HFF-Myc (cell line): ENCODE results near the gene DEFB108B.
"Not testable (repeated sequence)": the region's sequence is repeated elsewhere in the genome, so short reads cannot be mapped to it uniquely, and the experiment has no call there.

ENCODE experiments used
- DNase-seq: peaks from one replicate; pipeline ENCODE4 v3.0.0-alpha.2; 2011; ENCODE audit warnings: low read depth; ENCODE audit errors: extremely low read depth
- H3K4me3 ChIP-seq: replicated peaks from 2 replicates; pipeline ENCODE4 v1.5.1; 2011; ENCODE audit warnings: low read depth, mild to moderate bottlenecking, control low read depth, low read length
- CTCF ChIP-seq: IDR thresholded peaks from 2 replicates; pipeline ENCODE4 v1.5.1; 2012; ENCODE audit warnings: mild to moderate bottlenecking, low read depth, low read length, control low read depth; ENCODE audit errors: missing control alignments

DEFB108B gene

GRCh38 chr11:71843858-71844257, 10.9 kb downstream of the DEFB108B start:
- H3K4me3 ChIP-seq: no peak overlapping the region
- DNase-seq: no peak
- no peak for TF ChIP-seq CTCF

DNA sequence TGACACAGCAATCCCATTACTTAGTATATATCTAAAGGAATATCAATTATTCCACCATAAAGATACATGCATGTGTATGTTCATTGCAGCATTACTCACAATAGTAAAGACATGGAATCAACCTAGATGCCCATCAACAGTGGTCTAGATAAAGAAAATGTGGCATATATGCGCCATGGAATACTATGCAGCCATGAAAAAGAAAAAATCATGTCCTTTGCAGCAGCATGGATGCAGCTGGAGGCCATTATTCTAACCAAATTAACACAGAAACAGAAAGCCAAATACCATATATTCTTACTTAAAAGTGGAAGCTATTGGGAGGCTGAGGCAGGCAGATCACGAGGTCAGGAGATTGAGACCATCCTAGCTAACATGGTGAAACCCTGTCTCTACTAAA, 20.9 kb downstream of the DEFB108B start:
- not testable (repeated sequence) for H3K4me3 ChIP-seq, DNase-seq

- not testable (repeated sequence) for DNase-seq, H3K4me3 ChIP-seq
Measured at GRCh38 chr11:71855880-71856279, 22.9 kb downstream of the DEFB108B start.

DNA sequence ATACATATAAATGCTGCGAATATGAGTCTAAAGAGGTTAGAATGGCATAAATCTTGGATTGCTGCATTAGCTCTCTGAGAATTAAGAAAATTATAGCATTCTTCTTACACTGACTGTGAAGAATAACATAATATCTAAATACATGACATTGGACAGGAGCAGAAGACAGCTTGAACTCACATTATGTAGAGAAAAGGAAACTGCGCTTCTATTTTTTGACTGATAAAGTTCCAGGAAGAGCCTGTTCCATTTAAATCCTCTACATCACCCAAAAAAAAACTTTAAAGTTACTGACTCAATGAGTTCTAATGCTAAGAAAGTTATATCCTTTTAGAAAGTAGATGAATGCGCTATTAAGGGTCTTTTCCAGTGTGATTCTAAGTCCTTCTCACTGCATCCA, 27.8 kb downstream of the DEFB108B start:
- H3K4me3 ChIP-seq, DNase-seq: not testable (repeated sequence)

DNA sequence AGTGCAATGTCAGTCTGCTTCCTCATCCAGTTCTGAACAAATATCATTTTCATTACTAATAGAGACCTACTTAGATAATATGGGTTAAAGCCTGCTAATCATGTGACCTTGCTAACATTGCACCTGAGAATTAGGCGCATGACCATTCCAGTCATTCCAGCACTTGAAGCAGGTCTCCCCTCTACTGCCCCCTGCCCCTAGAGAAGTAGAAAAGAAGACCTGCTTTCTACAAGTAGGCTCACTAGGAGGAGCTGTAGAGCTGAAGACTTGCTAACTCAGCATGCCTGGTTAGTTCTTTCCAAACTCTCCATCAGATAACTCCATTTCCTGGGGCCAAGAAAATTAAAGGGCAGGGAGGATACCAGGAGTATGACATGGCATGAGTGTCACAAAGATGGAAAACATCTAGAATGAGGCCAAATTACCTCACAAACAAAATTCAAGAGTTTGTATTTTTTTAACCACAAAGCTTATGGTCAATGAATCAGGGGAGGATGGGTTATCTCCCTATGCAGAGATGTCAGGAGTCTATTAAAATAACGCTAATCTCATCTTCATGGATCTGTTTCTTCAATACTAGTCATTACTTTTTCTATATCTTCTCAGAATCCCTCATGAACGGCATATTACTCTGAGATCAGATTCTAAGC, 31.1 kb downstream of the DEFB108B start:
- DNase-seq: peak; percentile 52
- TF ChIP-seq CTCF: peak; percentile 72
- H3K4me3 ChIP-seq: not testable (repeated sequence)

DNA sequence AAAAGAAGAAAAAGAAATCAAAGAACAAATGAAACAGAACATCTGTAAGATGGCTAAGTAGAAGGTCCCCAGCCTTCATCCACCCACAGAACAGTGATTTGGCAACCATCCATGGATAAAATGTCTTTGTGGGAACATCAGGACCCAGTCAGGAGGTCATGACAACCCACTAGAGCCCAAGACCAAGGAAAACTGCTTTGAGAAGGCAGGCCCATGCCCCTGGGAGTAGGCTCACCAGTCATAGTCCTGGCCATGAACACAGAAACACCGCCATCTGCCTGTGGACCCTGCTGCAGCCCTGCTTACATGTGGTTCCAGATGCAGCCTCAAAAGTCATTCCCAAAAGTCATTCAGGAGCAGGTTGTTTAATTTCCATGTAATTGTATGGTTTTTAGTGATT, 34.2 kb downstream of the DEFB108B start:
- not testable (repeated sequence) for H3K4me3 ChIP-seq, DNase-seq

GRCh38 chr11:71869931-71870330, 36.9 kb downstream of the DEFB108B start:
- not testable (repeated sequence) for H3K4me3 ChIP-seq, DNase-seq

DNA sequence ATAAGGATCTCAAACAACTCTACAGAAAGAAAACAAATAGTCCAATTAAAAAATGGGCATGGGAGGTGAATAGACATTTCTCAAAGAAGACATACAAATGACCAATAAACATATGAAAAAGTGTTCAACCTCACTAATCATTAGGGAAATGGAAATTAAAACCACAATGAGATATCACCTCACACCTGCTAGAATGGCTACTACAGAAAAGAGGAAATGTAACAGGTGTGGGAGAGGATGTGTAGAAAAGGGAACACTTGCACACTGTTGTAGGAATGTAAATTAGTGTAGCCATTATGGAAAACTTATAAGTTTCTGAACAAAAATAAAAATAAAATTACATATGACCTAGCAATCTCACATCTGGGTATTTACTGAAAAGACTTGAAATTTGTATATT, 37.7 kb downstream of the DEFB108B start:
- H3K4me3 ChIP-seq, DNase-seq: not testable (repeated sequence)

DNA sequence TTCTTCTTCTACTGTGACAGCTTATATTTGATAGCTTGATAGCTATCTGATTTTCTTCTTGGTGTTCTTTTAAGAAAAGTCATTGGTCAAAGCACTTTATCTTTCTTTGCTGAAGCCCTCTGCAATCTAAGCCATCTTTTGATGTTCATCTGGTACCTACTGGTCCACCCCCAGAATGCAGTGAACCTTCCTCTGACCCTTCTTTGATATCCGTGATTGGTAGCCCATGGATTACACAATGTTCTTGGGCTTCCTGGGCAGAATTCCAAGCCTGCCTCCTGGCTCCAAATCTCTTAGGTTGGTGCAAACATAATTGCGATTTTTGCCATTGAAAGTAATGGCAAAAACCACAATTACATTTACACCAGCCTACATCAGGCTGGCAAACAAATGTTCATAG, 43.3 kb downstream of the DEFB108B start:
- not testable (repeated sequence) for DNase-seq, H3K4me3 ChIP-seq

DNA sequence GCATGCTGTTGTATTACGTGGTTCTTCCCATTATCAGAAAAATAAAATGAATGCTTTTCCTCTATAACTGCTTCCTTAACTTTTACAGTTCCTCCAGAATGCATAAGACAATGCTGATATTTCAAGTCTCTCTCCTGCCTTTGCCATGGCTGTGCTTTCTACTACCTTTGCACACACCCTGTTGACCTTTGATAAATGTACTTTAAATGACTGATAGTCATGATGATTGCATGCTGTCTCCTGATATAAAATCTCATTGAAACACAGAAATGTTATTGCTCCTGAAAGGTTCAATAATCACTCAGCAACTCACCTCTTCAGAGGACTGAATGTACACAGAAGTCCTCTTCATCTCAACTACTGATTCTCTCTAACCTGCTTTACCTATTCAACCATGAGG, 45.1 kb downstream of the DEFB108B start, which contains the start of gene DEFB131B:
Gene DEFB131B (plus strand): TSS at position 395 of the 400 bp plus-strand sequence. CDS start 0 bp downstream, at position 395.
- not testable (repeated sequence) for DNase-seq, H3K4me3 ChIP-seq

- DNase-seq, H3K4me3 ChIP-seq: not testable (repeated sequence)
Measured at GRCh38 chr11:71885806-71886205, 52.8 kb downstream of the DEFB108B start.
